ENCODE results near the gene FITM1. TPM values are rescaled to one million over a fixed set of nuclear protein-coding genes. Genes with fewer than 3 reads are reported as not detected.

Gene FITM1
- total RNA-seq, 1 experiment from 2014 or later, result 0.46 TPM

DNA sequence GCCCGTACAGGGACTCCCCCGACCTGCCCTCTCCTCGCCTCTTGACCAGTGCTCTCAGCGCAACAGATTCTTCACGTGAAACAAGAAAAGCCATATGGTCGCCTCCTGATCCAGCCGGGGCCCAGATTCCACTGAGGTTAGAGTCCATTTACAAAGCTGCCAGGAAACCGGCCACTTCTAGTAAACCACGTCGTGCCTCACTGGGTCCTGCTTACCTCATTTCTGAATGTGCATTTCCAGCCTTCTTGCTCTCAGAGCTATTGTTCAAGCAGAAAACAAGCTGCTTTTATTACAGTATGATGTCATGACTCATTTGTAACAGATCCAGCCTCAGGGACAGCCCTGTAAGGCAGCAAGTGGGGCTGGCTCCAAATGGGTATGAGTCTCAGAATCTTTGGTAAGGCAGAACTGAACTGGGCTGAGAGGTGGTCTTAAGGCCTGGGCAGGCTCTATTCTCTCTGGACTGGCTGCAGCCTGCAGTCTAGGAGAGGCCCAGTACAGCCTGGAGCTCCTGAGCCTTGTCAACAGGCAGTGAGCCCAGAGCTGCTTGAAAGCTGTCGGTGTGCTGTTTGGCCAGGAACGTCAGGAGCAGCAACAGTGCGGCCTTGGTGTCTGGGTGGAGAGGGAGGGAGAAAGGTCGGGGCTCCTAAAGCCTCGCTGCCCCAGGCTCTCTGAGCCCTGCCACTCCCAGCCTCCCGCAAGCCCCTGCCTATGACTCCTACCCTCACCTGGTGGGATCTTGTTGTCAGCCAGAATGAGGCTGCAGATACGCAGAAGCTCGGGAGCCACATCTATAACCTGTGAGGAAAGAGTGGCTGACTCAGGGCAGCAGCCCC, 49.7 kb downstream of the FITM1 start:
- ChIA-PET CTCF (no interaction called here), POLR2A (no interaction called here)
- no peaks in the 10 kb centered on the region for H3K9me3 ChIP-seq (ENCODE audit: control insufficient read depth, insufficient read depth, low read depth, low read length)
- DNase-seq (ENCODE audit: low read depth, low spot score) (no peak), ATAC-seq (no peak)
- intact Hi-C loops (cut with micrococcal nuclease; ENCODE audit: unreplicated experiment) (no loop called here), in situ Hi-C loops (cut with HindIII; ENCODE audit: low pct_unique_long_range_greater_than_20kb, low sequenced_read_pairs) (no loop called here)
- no peak overlapping the region for H3K27ac ChIP-seq (ENCODE audit: low read length)
- no peaks in the 10 kb centered on the region for H3K36me3 ChIP-seq (ENCODE audit: control insufficient read depth, insufficient read depth, low read length)
- no peak overlapping the region for H3K4me3 ChIP-seq (ENCODE audit: low read depth in 2 of 2, low read length in 2 of 2)
- H3K27me3 ChIP-seq (ENCODE audit: control insufficient read depth, insufficient read depth, low read length), result no peaks in the 10 kb centered on the region
- BruUV-seq (replicated peaks), result no TSS peak
- TF ChIP-seq POLR2AphosphoS5 (IDR thresholded peaks at IDR 0.05; ENCODE audit: low read depth, low read length), result no peak
- TF ChIP-seq, protein P1, sequence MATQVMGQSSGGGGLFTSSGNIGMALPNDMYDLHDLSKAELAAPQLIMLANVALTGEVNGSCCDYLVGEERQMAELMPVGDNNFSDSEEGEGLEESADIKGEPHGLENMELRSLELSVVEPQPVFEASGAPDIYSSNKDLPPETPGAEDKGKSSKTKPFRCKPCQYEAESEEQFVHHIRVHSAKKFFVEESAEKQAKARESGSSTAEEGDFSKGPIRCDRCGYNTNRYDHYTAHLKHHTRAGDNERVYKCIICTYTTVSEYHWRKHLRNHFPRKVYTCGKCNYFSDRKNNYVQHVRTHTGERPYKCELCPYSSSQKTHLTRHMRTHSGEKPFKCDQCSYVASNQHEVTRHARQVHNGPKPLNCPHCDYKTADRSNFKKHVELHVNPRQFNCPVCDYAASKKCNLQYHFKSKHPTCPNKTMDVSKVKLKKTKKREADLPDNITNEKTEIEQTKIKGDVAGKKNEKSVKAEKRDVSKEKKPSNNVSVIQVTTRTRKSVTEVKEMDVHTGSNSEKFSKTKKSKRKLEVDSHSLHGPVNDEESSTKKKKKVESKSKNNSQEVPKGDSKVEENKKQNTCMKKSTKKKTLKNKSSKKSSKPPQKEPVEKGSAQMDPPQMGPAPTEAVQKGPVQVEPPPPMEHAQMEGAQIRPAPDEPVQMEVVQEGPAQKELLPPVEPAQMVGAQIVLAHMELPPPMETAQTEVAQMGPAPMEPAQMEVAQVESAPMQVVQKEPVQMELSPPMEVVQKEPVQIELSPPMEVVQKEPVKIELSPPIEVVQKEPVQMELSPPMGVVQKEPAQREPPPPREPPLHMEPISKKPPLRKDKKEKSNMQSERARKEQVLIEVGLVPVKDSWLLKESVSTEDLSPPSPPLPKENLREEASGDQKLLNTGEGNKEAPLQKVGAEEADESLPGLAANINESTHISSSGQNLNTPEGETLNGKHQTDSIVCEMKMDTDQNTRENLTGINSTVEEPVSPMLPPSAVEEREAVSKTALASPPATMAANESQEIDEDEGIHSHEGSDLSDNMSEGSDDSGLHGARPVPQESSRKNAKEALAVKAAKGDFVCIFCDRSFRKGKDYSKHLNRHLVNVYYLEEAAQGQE (IDR thresholded peaks at IDR 0.05; ENCODE audit: insufficient read depth in 1 of 2, low read depth in 2 of 2, low read length in 1 of 2), result no peak
- TF ChIP-seq TCF7L2 (IDR thresholded peaks at IDR 0.05; ENCODE audit: low read depth, low read length), result no peak
- TF ChIP-seq CTCF (IDR thresholded peaks at IDR 0.05), result no peak
- TF ChIP-seq SIN3A (IDR thresholded peaks at IDR 0.05; ENCODE audit: borderline replicate concordance, insufficient read depth, low read depth, low read length), result no peak
- no peaks in the 10 kb centered on the region; the same call in 1 of the 2 replicates for H3K4me1 ChIP-seq (ENCODE audit: control insufficient read depth, insufficient read depth, low read length)

- Histone ChIP-seq H3K4me1 (ENCODE audit: control insufficient read depth, insufficient read depth, low read length) (no peaks in the 10 kb centered on the region; the same call in 1 of the 2 replicates), H3K4me3 (ENCODE audit: low read depth in 2 of 2, low read length in 2 of 2) (no peak overlapping the region), H3K27me3 (ENCODE audit: control insufficient read depth, insufficient read depth, low read length) (no peaks in the 10 kb centered on the region), H3K36me3 (ENCODE audit: control insufficient read depth, insufficient read depth, low read length) (0 out of 2 replicates have a peak, but pooled peaks cover 2% of the 10 kb centered on the region), H3K9me3 (ENCODE audit: control insufficient read depth, insufficient read depth, low read depth, low read length) (no peaks in the 10 kb centered on the region), H3K27ac (ENCODE audit: low read length) (no peak overlapping the region)
- in situ Hi-C loops (cut with HindIII; ENCODE audit: low pct_unique_long_range_greater_than_20kb, low sequenced_read_pairs), result no loop called here
- intact Hi-C loops (cut with micrococcal nuclease; ENCODE audit: unreplicated experiment), result no loop called here
- ATAC-seq, result no peak
- no peak for DNase-seq (ENCODE audit: low read depth, low spot score)
- BruUV-seq (replicated peaks), result no TSS peak
- ChIA-PET POLR2A (no interaction called here), CTCF (no interaction called here)
- no peak for TF ChIP-seq TCF7L2 (IDR thresholded peaks at IDR 0.05; ENCODE audit: low read depth, low read length)
- TF ChIP-seq CTCF (IDR thresholded peaks at IDR 0.05), result no peak
- TF ChIP-seq POLR2AphosphoS5 (IDR thresholded peaks at IDR 0.05; ENCODE audit: low read depth, low read length), result no peak; the same call in 1 of the 2 replicates
- TF ChIP-seq, protein P1 (IDR thresholded peaks at IDR 0.05; ENCODE audit: insufficient read depth in 1 of 2, low read depth in 2 of 2, low read length in 1 of 2), result no peak
- no peak for TF ChIP-seq SIN3A (IDR thresholded peaks at IDR 0.05; ENCODE audit: borderline replicate concordance, insufficient read depth, low read depth, low read length)
Measured at GRCh38 chr14:24181371-24182077, 51.1 kb downstream of the FITM1 start.

Data from Panc1 (cell line).